ENCODE data around the gene PSMB11.

The PSMB11 gene

DNA sequence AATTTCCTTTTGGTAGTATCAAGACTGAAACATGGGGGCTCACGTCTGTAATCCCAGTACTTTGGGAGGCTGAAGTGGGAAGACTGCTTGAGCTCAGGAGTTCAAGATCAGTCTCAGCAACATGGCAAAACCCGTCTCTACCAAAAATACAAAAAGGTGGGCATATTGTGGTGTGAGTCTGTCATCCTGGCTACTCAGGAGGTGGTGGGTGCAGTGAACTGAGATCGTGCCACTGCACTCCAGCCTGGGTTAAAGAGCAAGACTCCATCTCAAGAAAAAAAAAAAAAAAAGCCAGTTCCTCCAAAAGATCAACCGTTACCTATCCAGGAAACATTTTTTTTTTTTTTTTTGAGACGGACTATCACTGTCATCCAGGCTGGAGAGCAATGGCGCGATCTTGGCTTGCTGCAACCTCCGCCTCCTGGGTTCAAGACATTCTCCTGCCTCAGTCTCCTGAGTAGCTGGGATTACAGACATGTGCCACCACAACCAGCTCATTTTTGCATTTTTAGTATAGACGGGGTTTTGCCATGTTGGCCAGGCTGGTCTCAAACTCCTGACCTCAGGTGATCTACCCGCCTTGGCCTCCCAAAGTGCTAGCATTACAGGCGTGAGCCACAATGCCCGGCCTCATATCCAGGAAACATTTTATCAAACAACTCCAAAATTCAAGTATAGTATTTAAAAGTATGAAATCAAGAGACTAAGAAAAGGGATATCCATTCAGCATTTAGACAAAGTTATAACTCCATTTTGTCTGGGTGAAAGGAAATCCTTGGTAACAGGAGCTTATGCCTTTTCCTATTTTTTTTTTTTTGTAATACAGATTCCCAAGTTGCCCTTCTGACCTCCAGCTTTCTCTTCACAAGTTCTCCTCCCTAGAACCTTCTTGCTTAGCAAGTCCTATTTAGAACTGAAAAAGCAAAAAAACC, 49.5 kb downstream of the PSMB11 start:
- Histone ChIP-seq H3K27me3 (ENCODE audit: control insufficient read depth, insufficient read depth, low read length) (no peaks in the 10 kb centered on the region), H3K9ac (no peak overlapping the region), H3K4me3 (ENCODE audit: low read depth, low read length) (no peak overlapping the region), H3K9me3 (ENCODE audit: control insufficient read depth, low read length) (no peaks in the 10 kb centered on the region), H3K4me2 (ENCODE audit: low read length) (no peak overlapping the region), H3K79me2 (peaks cover 34% of the 10 kb centered on the region), H3K27ac (no peak overlapping the region), H3K4me1 (peaks cover 4% of the 10 kb centered on the region), H3K36me3 (ENCODE audit: control insufficient read depth, insufficient read depth, low read length) (no peaks in the 10 kb centered on the region), H2AFZ (no peak overlapping the region)
- TF ChIP-seq, protein P1, sequence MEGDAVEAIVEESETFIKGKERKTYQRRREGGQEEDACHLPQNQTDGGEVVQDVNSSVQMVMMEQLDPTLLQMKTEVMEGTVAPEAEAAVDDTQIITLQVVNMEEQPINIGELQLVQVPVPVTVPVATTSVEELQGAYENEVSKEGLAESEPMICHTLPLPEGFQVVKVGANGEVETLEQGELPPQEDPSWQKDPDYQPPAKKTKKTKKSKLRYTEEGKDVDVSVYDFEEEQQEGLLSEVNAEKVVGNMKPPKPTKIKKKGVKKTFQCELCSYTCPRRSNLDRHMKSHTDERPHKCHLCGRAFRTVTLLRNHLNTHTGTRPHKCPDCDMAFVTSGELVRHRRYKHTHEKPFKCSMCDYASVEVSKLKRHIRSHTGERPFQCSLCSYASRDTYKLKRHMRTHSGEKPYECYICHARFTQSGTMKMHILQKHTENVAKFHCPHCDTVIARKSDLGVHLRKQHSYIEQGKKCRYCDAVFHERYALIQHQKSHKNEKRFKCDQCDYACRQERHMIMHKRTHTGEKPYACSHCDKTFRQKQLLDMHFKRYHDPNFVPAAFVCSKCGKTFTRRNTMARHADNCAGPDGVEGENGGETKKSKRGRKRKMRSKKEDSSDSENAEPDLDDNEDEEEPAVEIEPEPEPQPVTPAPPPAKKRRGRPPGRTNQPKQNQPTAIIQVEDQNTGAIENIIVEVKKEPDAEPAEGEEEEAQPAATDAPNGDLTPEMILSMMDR (IDR thresholded peaks at IDR 0.05), result no peak

DNA sequence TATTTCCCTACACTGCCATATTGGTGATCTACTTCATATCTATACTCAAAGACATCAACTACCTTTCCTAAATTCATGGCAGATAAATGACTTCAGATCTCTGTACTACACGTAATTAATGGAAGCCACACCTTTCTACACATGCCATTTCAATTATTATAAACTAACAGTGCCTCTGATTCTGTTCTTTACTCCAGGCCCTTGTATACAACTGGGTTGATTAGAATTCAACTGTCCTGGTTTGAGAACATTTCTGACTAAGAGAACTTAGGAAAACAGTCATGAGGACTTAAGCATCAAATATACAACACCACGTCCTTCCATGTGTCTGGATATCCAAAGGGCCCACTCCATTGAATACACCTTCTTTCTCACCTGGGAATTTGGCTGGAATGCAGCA, 51.1 kb downstream of the PSMB11 start:
- H3K27ac ChIP-seq, result no peak overlapping the region
- H3K79me2 ChIP-seq, result peaks cover 39% of the 10 kb centered on the region
- no peaks in the 10 kb centered on the region for H3K9me3 ChIP-seq (ENCODE audit: control insufficient read depth, low read length)
- no peak overlapping the region for H3K9ac ChIP-seq
- H3K4me2 ChIP-seq (ENCODE audit: low read length), result no peak overlapping the region
- no peak overlapping the region for H2AFZ ChIP-seq
- no peaks in the 10 kb centered on the region for H3K36me3 ChIP-seq (ENCODE audit: control insufficient read depth, insufficient read depth, low read length)
- H3K4me1 ChIP-seq, result peaks cover 4% of the 10 kb centered on the region
- H3K27me3 ChIP-seq (ENCODE audit: control insufficient read depth, insufficient read depth, low read length), result no peaks in the 10 kb centered on the region
- TF ChIP-seq, protein P1 (IDR thresholded peaks at IDR 0.05), result no peak
- no peak overlapping the region for H3K4me3 ChIP-seq (ENCODE audit: low read depth, low read length)

DNA sequence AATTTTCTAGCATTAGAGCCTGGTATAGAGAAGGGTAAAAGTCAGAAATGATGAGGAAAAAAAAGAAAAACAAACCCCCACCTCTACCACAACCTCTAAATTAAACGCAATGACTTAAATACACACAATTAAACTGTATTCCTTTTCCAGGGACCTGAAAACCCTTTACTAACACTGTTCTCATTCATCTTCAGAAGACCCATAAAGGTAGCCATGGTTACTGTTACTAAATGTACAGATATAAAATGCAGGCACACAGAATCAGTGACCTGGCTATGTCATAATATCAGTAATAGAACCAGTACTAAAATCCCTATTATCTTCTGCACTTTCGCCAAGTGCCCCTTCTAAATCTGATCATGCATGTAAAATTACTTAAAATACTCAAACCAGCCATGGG, 51.5 kb downstream of the PSMB11 start:
- Histone ChIP-seq H3K4me3 (ENCODE audit: low read depth, low read length) (peak overlapping the region; percentile 98), H3K36me3 (ENCODE audit: control insufficient read depth, insufficient read depth, low read length) (no peaks in the 10 kb centered on the region), H3K27me3 (ENCODE audit: control insufficient read depth, insufficient read depth, low read length) (no peaks in the 10 kb centered on the region), H3K4me2 (ENCODE audit: low read length) (peak overlapping the region; percentile 95), H3K9me3 (ENCODE audit: control insufficient read depth, low read length) (no peaks in the 10 kb centered on the region), H3K79me2 (peaks cover 39% of the 10 kb centered on the region), H3K9ac (no peak overlapping the region), H2AFZ (no peak overlapping the region), H3K4me1 (peaks cover 4% of the 10 kb centered on the region), H3K27ac (no peak overlapping the region)
- TF ChIP-seq, protein P1 (IDR thresholded peaks at IDR 0.05), result no peak

All from parathyroid adenoma (tissue), 2 donors.